IMR-90 (cell line): ENCODE results near the gene SDHA. TPM values are rescaled to one million over a fixed set of nuclear protein-coding genes. Genes with fewer than 3 reads are reported as not detected.
A peak's percentile ranks its signal among the peaks of the same experiment; 100 is the strongest.
"Not testable (repeated sequence)": the region's sequence is repeated elsewhere in the genome, so short reads cannot be mapped to it uniquely, and the experiment has no call there.

Experiments used
- ATAC-seq: fragments of 200-7000 bp; cut with Tn5 transposase; 2 replicates; pipeline ENCODE4 v1.9.1; 2020; ENCODE audit warnings: low read depth, mild to moderate bottlenecking, moderate library complexity
- Bru-seq: library from RNA; stranded (reverse); fragments of 400-500 nt; gene quantifications from one replicate; lab custom pipeline; 2021; lab: Mats Ljungman, UMichigan
- BruChase-seq, 2 experiments: library from RNA; stranded (reverse); fragments of 400-500 nt; gene quantifications; one replicate each; lab custom pipeline; 2021; lab: Mats Ljungman, UMichigan
- BruUV-seq: library from RNA; stranded (reverse); fragments of 400-500 nt; replicated peaks from 2 replicates; lab custom pipeline; 2021; lab: Mats Ljungman, UMichigan
- CTCF ChIA-PET: fragments of 300-600 bp; formaldehyde crosslinking; extraction: SDS; loops from one replicate; lab custom pipeline; 2021; ENCODE audit warnings: antibody characterized with exemption; lab: Yijun Ruan, JAX
- POLR2A ChIA-PET: fragments of 300-600 bp; sonication (Branson Sonifier 250); formaldehyde crosslinking; loops from one replicate; lab custom pipeline; 2022; ENCODE audit warnings: antibody characterized with exemption; ENCODE audit not compliant: unreplicated experiment; lab: Charles Lee
- DNase-seq: peaks from one replicate; pipeline ENCODE4 v3.0.0; 2013
- H2AFZ ChIP-seq: replicated peaks from 2 replicates; pipeline ENCODE3; 2013; ENCODE audit warnings: low read length, mild to moderate bottlenecking; ENCODE audit not compliant: poor library complexity
- H2AK5ac ChIP-seq: 2 replicates; pipeline ENCODE4 v1.6.1; 2013; ENCODE audit warnings: low read depth, low read length, inconsistent platforms
- H2AK9ac ChIP-seq: replicated peaks from 2 replicates; pipeline ENCODE3; 2013; ENCODE audit warnings: mild to moderate bottlenecking, low read depth, low read length, moderate library complexity; ENCODE audit not compliant: poor library complexity
- H2BK120ac ChIP-seq: 2 replicates; pipeline ENCODE4 v1.6.1; 2013; ENCODE audit warnings: low read depth, low read length, inconsistent platforms
- H2BK15ac ChIP-seq: 3 replicates; pipeline ENCODE4 v1.6.1; 2013; ENCODE audit warnings: low read depth, low read length, inconsistent platforms
- H2BK20ac ChIP-seq: 2 replicates; pipeline ENCODE4 v1.6.1; 2013; ENCODE audit warnings: low read depth, mild to moderate bottlenecking, inconsistent platforms, low read length, moderate library complexity
- H2BK5ac ChIP-seq: 2 replicates; pipeline ENCODE4 v1.6.1; 2013; ENCODE audit warnings: mild to moderate bottlenecking, low read depth, low read length, inconsistent platforms; ENCODE audit not compliant: poor library complexity, severe bottlenecking
- H3K14ac ChIP-seq: replicated peaks from 2 replicates; pipeline ENCODE4 v1.6.1; 2013; ENCODE audit warnings: low read depth, low read length, inconsistent platforms
- H3K18ac ChIP-seq: 2 replicates; pipeline ENCODE4 v1.6.1; 2013; ENCODE audit warnings: low read depth, low read length, control low read depth
- H3K23ac ChIP-seq: 2 replicates; pipeline ENCODE4 v1.6.1; 2013; ENCODE audit warnings: low read depth, low read length, inconsistent platforms
- H3K27ac ChIP-seq: 2 replicates; pipeline ENCODE4 v1.5.1; 2013; ENCODE audit warnings: mild to moderate bottlenecking, control low read depth, low read length; ENCODE audit not compliant: insufficient read depth
- H3K27me3 ChIP-seq: 2 replicates; pipeline ENCODE4 v1.6.1; 2013; ENCODE audit warnings: low read length; ENCODE audit not compliant: control insufficient read depth, insufficient read depth
- H3K36me3 ChIP-seq: 2 replicates; pipeline ENCODE4 v1.6.1; 2013; ENCODE audit warnings: low read length, mixed read lengths; ENCODE audit not compliant: control insufficient read depth, insufficient read depth
- H3K4ac ChIP-seq: 2 replicates; pipeline ENCODE4 v1.6.1; 2013; ENCODE audit warnings: low read depth, low read length, inconsistent platforms
- H3K4me1 ChIP-seq: 2 replicates; pipeline ENCODE4 v1.6.1; 2013; ENCODE audit warnings: low read length, mixed read lengths; ENCODE audit not compliant: control insufficient read depth, insufficient read depth
- H3K4me2 ChIP-seq: 2 replicates; pipeline ENCODE4 v1.6.1; 2013; ENCODE audit warnings: low read depth, mild to moderate bottlenecking, control low read depth, low read length, moderate library complexity
- H3K4me3 ChIP-seq: 2 replicates; pipeline ENCODE4 v1.5.1; 2013; ENCODE audit warnings: low read depth, mild to moderate bottlenecking, control low read depth, low read length, moderate library complexity; ENCODE audit not compliant: insufficient read depth
- H3K56ac ChIP-seq: 2 replicates; pipeline ENCODE4 v1.6.1; 2013; ENCODE audit warnings: low read length, inconsistent platforms; ENCODE audit not compliant: insufficient read depth; ENCODE audit errors: extremely low read depth
- H3K79me1 ChIP-seq, 2 experiments: 2 replicates each; pipeline ENCODE4 v1.6.1; 2013; ENCODE audit warnings: low read length in 2 of 2, inconsistent platforms in 1 of 2, low read depth in 1 of 2
- H3K9ac ChIP-seq: 2 replicates; pipeline ENCODE4 v1.6.1; 2013; ENCODE audit warnings: low read depth, low read length, control low read depth
- H3K9me1 ChIP-seq: 2 replicates; pipeline ENCODE4 v1.6.1; 2013; ENCODE audit warnings: low read length, inconsistent platforms; ENCODE audit not compliant: insufficient read depth
- H3K9me3 ChIP-seq: 2 replicates; pipeline ENCODE4 v1.6.1; 2013; ENCODE audit warnings: low read length; ENCODE audit not compliant: control insufficient read depth, insufficient read depth
- H4K20me1 ChIP-seq: 2 replicates; pipeline ENCODE4 v1.6.1; 2013; ENCODE audit warnings: low read length, inconsistent platforms; ENCODE audit not compliant: insufficient read depth
- H4K5ac ChIP-seq: 2 replicates; pipeline ENCODE4 v1.6.1; 2013; ENCODE audit warnings: mild to moderate bottlenecking, low read depth, low read length, control low read depth
- H4K8ac ChIP-seq, 2 experiments: 2 replicates each; pipeline ENCODE4 v1.6.1; 2013; ENCODE audit warnings: low read depth in 2 of 2, low read length in 2 of 2, control low read depth in 1 of 2, inconsistent platforms in 1 of 2
- H4K91ac ChIP-seq: 2 replicates; pipeline ENCODE4 v1.6.1; 2013; ENCODE audit warnings: low read depth, low read length, inconsistent platforms; ENCODE audit not compliant: insufficient read depth
- MAZ ChIP-seq: IDR thresholded peaks from 2 replicates; pipeline ENCODE4 v1.6.1; 2012; ENCODE audit warnings: low read depth, mild to moderate bottlenecking, low read length, improper control_type of control experiment, moderate library complexity, borderline replicate concordance
- POLR2A ChIP-seq: IDR thresholded peaks from 2 replicates; pipeline ENCODE4 v1.6.1; 2012; ENCODE audit warnings: mild to moderate bottlenecking, low read depth, low read length
- WGBS, 2 experiments: methylation state at CpG; one replicate each; pipeline versions ENCODE4 v1.1.5 to v1.1.7; 2013; ENCODE audit warnings: missing lambda C conversion rate in 2 of 2; ENCODE audit not compliant: insufficient read length in 1 of 2; ENCODE audit errors: extremely low coverage in 2 of 2; 5-methylcytosine and 5-hydroxymethylcytosine counted together
- dilution Hi-C: fragments of 300-500 bp; cut with HindIII; formaldehyde crosslinking; loops from one replicate; pipeline ENCODE4 v1.14.3; 2018; ENCODE audit warnings: low sequenced_read_pairs; ENCODE audit not compliant: unreplicated experiment
- in situ Hi-C: fragments of 300-500 bp; cut with MboI; formaldehyde crosslinking; loops from 3 replicates; pipeline ENCODE4 v1.14.3; 2019; ENCODE audit warnings: low sequenced_read_pairs, inconsistent platforms, mixed read lengths
- intact Hi-C: fragments of 100-400 bp; cut with micrococcal nuclease; formaldehyde crosslinking; loops from 2 replicates; pipeline ENCODE4 v1.10.0; 2022
- long read RNA-seq: library from polyadenylated mRNA; unstranded; transcript quantifications from one replicate; pipeline ENCODE4 v2.0.0, GENCODE V29; 2021; ENCODE audit not compliant: unreplicated experiment
- polyA plus RNA-seq, 3 experiments: library from polyadenylated mRNA; depleted of rRNA; stranded (reverse); fragments of >200 nt; gene quantifications; 2 replicates each; pipeline ENCODE4 v1.2.3, GENCODE V29; 2012; ENCODE audit warnings: low replicate concordance in 1 of 3
- total RNA-seq: library from RNA; depleted of rRNA; stranded (reverse); fragments of >200 nt; gene quantifications from 2 replicates; pipeline ENCODE4 v1.2.3, GENCODE V29; 2012; rRNA removed
- TF ChIP-seq, protein P1 (sequence below): conservative IDR thresholded peaks from 2 replicates; pipeline ENCODE4 v1.5.1; 2012; ENCODE audit warnings: mild to moderate bottlenecking, low read depth, low read length, improper control_type of control experiment

SDHA gene
- total RNA-seq (105 and 122 TPM in 2 replicates), polyA plus RNA-seq (2012; rRNA removed) (120 and 121 TPM in 2 replicates), Bru-seq, nascent RNA (percentile 76 among the genes with signal in this experiment), BruChase-seq, experiment 1, labeled RNA remaining after a 6-hour chase (percentile 71 among the genes with signal in this experiment), BruChase-seq, experiment 2, labeled RNA remaining after a 2-hour chase (percentile 73 among the genes with signal in this experiment)
- 120 and 126 TPM in 2 replicates for polyA plus RNA-seq (2012; cell fraction: cytosol; rRNA removed)
- 104 and 113 TPM in 2 replicates for polyA plus RNA-seq (2012; cell fraction: nucleus; rRNA removed; ENCODE audit: low replicate concordance)
- long read RNA-seq, transcript SDHA-216 (10 exons, 2,209 nt) = minor isoform, 5 of 245 reads
- long read RNA-seq, transcript SDHA-204 (13 exons, 2,067 nt) = minor isoform, 11 of 245 reads
- long read RNA-seq, transcript SDHA-201 (15 exons, 2,390 nt) = major isoform, 190 of 245 reads
- long read RNA-seq, partial matches to known transcripts = 30 of 245 reads
- long read RNA-seq, other reads (novel, unspliced or antisense) = 9 of 245 reads

DNA sequence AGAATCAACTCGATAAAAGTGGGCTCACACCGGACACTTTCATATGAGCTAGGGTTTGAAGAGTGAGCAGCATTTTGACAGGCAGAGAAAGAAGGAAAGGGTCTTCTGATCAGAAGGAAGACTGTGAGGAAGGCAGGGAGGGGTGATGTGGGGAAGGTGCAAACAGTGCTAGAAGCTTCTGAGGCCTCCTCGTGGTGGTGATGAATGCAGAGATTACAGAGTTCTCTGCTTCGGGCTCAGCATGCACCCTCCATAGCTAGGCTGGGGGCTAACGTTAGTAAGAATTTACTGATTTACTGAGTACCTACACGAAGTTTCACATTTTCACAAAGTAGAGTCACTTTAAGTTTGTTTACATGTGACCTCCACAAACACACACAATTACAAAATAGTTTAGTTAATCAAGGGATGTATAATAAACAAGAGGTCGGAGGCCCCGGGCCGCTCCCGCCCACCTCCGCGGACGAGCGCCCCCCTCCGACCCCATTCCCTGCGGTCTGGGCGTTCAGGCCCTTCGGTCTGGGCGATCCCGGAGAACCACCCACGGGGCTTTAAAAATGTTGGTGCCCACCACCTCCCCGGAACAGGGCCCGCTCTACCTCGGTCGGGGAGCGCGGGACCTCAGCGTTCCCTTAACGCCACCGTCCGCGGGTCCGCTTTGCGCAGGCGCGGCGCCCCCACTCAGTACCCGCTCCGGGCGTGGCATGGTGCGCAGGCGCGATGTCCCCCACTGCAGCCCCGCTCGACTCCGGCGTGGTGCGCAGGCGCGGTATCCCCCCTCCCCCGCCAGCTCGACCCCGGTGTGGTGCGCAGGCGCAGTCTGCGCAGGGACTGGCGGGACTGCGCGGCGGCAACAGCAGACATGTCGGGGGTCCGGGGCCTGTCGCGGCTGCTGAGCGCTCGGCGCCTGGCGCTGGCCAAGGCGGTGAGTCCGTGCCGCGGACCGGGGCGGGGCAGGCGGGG, at the start of gene SDHA, which contains the start of gene CCDC127:
Gene SDHA, plus strand, starts transcription at position 827 of the 963 bp plus-strand sequence. Its CDS starts 36 bp downstream, at position 863.
Gene CCDC127, minus strand, starts transcription at position 660 of the 963 bp plus-strand sequence. CDS start 1,304 bp downstream, outside the sequence.
- peak within 1 kb of the TSS; percentile 82 for H3K56ac ChIP-seq
- dilution Hi-C loops, in situ Hi-C loops, H2BK20ac ChIP-seq, H3K9me1 ChIP-seq, H3K18ac ChIP-seq, H3K4me1 ChIP-seq, H3K27me3 ChIP-seq, H3K9me3 ChIP-seq, H4K5ac ChIP-seq, H2BK15ac ChIP-seq, intact Hi-C loops, H3K36me3 ChIP-seq: not testable (repeated sequence)
- H4K8ac ChIP-seq = peak within 1 kb of the TSS in 1 of 2 experiments; percentile 89; a peak in 2 of 4 replicates
- ChIA-PET POLR2A (interaction anchor here (0.6 kb wide), 3 partner anchors 9 to 684 kb away, joined by 3 to 6 read pairs (median 4); no protein-coding TSS in a partner anchor), CTCF (interaction anchor here (2.0 kb wide), 1 partner anchor 29 kb away, joined by 5 read pairs; no protein-coding TSS in a partner anchor)
- H4K20me1 ChIP-seq = peaks cover 39% of the 10 kb centered on the region
- peak within 1 kb of the TSS; percentile 92 for H3K9ac ChIP-seq
- peak within 1 kb of the TSS; percentile 24 for H2AK5ac ChIP-seq
- peak within 1 kb of the TSS; percentile 96 for H3K23ac ChIP-seq
- TF ChIP-seq MAZ = peak; percentile 88; the same call in 1 of the 2 replicates
- TF ChIP-seq, protein P1, sequence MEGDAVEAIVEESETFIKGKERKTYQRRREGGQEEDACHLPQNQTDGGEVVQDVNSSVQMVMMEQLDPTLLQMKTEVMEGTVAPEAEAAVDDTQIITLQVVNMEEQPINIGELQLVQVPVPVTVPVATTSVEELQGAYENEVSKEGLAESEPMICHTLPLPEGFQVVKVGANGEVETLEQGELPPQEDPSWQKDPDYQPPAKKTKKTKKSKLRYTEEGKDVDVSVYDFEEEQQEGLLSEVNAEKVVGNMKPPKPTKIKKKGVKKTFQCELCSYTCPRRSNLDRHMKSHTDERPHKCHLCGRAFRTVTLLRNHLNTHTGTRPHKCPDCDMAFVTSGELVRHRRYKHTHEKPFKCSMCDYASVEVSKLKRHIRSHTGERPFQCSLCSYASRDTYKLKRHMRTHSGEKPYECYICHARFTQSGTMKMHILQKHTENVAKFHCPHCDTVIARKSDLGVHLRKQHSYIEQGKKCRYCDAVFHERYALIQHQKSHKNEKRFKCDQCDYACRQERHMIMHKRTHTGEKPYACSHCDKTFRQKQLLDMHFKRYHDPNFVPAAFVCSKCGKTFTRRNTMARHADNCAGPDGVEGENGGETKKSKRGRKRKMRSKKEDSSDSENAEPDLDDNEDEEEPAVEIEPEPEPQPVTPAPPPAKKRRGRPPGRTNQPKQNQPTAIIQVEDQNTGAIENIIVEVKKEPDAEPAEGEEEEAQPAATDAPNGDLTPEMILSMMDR = peak; percentile 48
- peak; percentile 57; the same call in 1 of the 2 replicates for TF ChIP-seq POLR2A
- H4K91ac ChIP-seq = peak within 1 kb of the TSS; percentile 86; the same call in 1 of the 2 replicates
- H3K14ac ChIP-seq = peak within 1 kb of the TSS; percentile 98
- peak within 1 kb of the TSS; percentile 97 for H2AFZ ChIP-seq
- H2BK5ac ChIP-seq = peak within 1 kb of the TSS; percentile 73
- H2AK9ac ChIP-seq = peak within 1 kb of the TSS; percentile 97
- WGBS, 2 experiments = 2% methylated on average over 42 of the region's 75 CpGs; no CpG with 5 or more reads in 1 of the 2 experiments
- peak within 1 kb of the TSS; percentile 81 for H3K27ac ChIP-seq
- peak; percentile 86 for DNase-seq
- TSS peak; percentile 40 for BruUV-seq
- ATAC-seq = peak; percentile 89
- H3K79me1 ChIP-seq = peaks cover 19 to 44% of the 10 kb centered on the region in 2 experiments; a peak in 3 of 4 replicates
- H2BK120ac ChIP-seq = 0 out of 2 replicates have a peak within 1 kb of the TSS, but pooled peaks have one; percentile 8
- H3K4me3 ChIP-seq = peak within 1 kb of the TSS; percentile 89
- peak within 1 kb of the TSS; percentile 95 for H3K4me2 ChIP-seq
- peak within 1 kb of the TSS; percentile 84 for H3K4ac ChIP-seq
